Stomach smooth muscle (tissue), 2 donors: ENCODE results near the gene BRAF.
A peak's percentile ranks its signal among the peaks of the same experiment; 100 is the strongest.
"Not testable (repeated sequence)": the region's sequence is repeated elsewhere in the genome, so short reads cannot be mapped to it uniquely, and the experiment has no call there.

ENCODE experiments used
- H3K27ac ChIP-seq: one replicate; pipeline ENCODE4 v1.7.0; 2013; ENCODE audit warnings: mild to moderate bottlenecking, low read length, inconsistent platforms
- H3K27me3 ChIP-seq, 2 donors: one replicate each; pipeline ENCODE4 v1.7.0; 2013; ENCODE audit warnings: low read length in 2 of 2; ENCODE audit not compliant: insufficient read depth in 2 of 2, control insufficient read depth in 1 of 2
- H3K36me3 ChIP-seq, 2 donors: one replicate each; pipeline ENCODE4 v1.7.0; 2013; ENCODE audit warnings: low read length in 2 of 2; ENCODE audit not compliant: control insufficient read depth in 2 of 2, insufficient read depth in 2 of 2
- H3K4me1 ChIP-seq: one replicate; pipeline ENCODE4 v1.7.0; 2013; ENCODE audit warnings: low read length; ENCODE audit not compliant: control insufficient read depth, insufficient read depth
- H3K4me3 ChIP-seq, 2 donors: one replicate each; pipeline ENCODE4 v1.7.0; 2013; ENCODE audit warnings: low read length in 2 of 2
- H3K9ac ChIP-seq, 2 donors: one replicate each; pipeline ENCODE4 v1.7.0; 2013; ENCODE audit warnings: low read length in 2 of 2, mild to moderate bottlenecking in 1 of 2
- H3K9me3 ChIP-seq, 2 donors: one replicate each; pipeline ENCODE4 v1.7.0; 2013; ENCODE audit warnings: low read length in 2 of 2; ENCODE audit not compliant: control insufficient read depth in 2 of 2
- donor health status: healthy.
- donor health status: Pancreatic carcinoma.

The BRAF gene

GRCh38 chr7:140924821-140925421 is at the start of gene BRAF:
BRAF (minus strand) TSS chr7:140924929; CDS start chr7:140924703, 226 bp downstream.
- no peaks in the 10 kb centered on the region for H3K9me3 ChIP-seq
- H3K4me3 ChIP-seq, result peak within 1 kb of the TSS; percentile 97 to 98
- peaks cover 2% of the 10 kb centered on the region for H3K4me1 ChIP-seq
- peak within 1 kb of the TSS; percentile 94 to 99 for H3K9ac ChIP-seq
- H3K36me3 ChIP-seq, result no peaks in the 10 kb centered on the region
- H3K27ac ChIP-seq, result peak within 1 kb of the TSS; percentile 98
- no peaks in the 10 kb centered on the region for H3K27me3 ChIP-seq

DNA sequence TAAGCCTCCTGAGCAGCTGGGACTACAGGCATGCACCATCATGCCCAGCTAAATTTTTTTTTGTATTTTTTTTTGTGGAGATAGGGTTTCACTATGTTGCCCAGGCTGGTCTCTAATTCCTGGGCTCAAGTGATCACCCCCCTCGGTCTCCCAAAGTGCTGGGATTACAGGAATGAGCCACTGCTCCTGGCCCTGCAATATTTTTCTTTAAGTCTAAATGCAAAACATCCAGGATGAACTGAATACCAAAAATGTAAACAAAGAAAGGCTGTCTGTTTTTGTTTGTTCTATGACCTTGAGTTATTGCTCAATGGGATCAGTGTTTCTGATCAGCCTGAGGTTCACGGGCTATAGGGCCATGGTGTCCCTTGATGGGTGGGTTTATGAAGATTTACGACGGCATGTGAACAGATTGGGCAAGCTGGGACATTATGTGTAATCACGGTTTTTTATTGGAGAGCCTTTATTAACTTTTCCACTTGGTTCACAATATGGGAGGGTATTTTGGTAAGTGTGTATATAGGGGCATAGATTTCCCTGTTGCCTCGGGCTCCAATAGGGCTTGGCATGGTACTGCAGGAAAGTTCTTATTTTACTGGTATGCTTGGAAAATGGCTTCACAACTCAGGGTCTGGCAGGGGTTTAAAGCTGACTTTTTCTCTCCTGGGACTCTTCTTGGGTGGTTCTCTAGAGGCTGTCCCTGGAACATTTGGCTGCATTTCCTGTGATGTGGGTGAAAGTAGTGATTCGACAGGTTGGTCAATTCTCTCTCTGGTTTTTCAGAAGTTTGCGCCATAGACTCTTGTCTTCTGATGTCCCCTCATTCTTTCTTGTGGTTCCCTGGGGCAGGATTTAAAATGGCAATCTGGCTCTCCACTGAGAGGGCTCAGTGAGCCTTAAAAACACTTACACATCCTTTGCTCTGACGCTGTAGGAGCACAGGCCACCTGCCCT is 48.4 kb upstream of the BRAF start:
- Histone ChIP-seq H3K4me1 (no peaks in the 10 kb centered on the region), H3K36me3 (no peaks in the 10 kb centered on the region), H3K27ac (no peak overlapping the region), H3K4me3 (no peak overlapping the region), H3K9me3 (no peaks in the 10 kb centered on the region), H3K27me3 (no peaks in the 10 kb centered on the region), H3K9ac (no peak overlapping the region)

DNA sequence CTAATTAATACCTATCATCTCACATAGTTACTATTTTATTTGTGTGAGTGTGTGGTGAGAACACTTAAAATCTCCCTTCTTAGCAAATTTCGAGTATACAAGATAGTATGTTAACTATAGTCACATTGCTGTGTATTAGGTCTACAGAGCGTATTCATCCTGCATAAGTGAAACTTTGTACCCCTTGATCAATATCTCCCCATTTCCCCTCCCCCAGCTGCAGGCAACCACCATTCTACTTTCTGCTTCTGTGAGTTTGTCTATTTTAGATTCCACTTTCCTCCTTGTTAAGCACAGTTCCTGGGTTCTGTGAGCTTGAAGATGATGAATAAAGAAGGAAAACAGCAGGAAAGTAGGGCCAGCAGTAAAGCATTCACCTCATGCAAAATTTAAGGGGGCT is 47.6 kb upstream of the BRAF start:
- H3K9me3 ChIP-seq, result no peaks in the 10 kb centered on the region
- H3K4me3 ChIP-seq, result no peak overlapping the region
- H3K36me3 ChIP-seq, result no peaks in the 10 kb centered on the region
- no peaks in the 10 kb centered on the region for H3K27me3 ChIP-seq
- H3K9ac ChIP-seq, result no peak overlapping the region
- H3K27ac ChIP-seq, result no peak overlapping the region
- H3K4me1 ChIP-seq, result no peaks in the 10 kb centered on the region

- no peak overlapping the region for H3K4me3 ChIP-seq
- H3K9me3 ChIP-seq, result no peaks in the 10 kb centered on the region
- H3K36me3 ChIP-seq, result no peaks in the 10 kb centered on the region
- H3K9ac ChIP-seq, result no peak overlapping the region
- no peak overlapping the region for H3K27ac ChIP-seq
- H3K4me1 ChIP-seq, result no peaks in the 10 kb centered on the region
- no peaks in the 10 kb centered on the region for H3K27me3 ChIP-seq
Measured at GRCh38 chr7:140967438-140967837, 42.7 kb upstream of the BRAF start.

- Histone ChIP-seq H3K27me3 (no peaks in the 10 kb centered on the region), H3K9me3 (no peaks in the 10 kb centered on the region), H3K36me3 (no peaks in the 10 kb centered on the region), H3K4me1 (no peaks in the 10 kb centered on the region), H3K27ac (no peak overlapping the region), H3K9ac (no peak overlapping the region), H3K4me3 (no peak overlapping the region)
Measured at GRCh38 chr7:140966561-140967233, 42.0 kb upstream of the BRAF start.

GRCh38 chr7:140961117-140961516 is 36.4 kb upstream of the BRAF start:
- Histone ChIP-seq H3K9me3 (peaks cover 0 to 2% of the 10 kb centered on the region in 2 donors), H3K4me1 (no peaks in the 10 kb centered on the region), H3K27me3 (no peaks in the 10 kb centered on the region), H3K36me3 (no peaks in the 10 kb centered on the region), H3K9ac (no peak overlapping the region), H3K4me3 (no peak overlapping the region), H3K27ac (no peak overlapping the region)

GRCh38 chr7:140956997-140957396 is 32.3 kb upstream of the BRAF start:
- not testable (repeated sequence) for H3K9ac ChIP-seq, H3K4me3 ChIP-seq, H3K27me3 ChIP-seq, H3K36me3 ChIP-seq, H3K27ac ChIP-seq, H3K4me1 ChIP-seq, H3K9me3 ChIP-seq

DNA sequence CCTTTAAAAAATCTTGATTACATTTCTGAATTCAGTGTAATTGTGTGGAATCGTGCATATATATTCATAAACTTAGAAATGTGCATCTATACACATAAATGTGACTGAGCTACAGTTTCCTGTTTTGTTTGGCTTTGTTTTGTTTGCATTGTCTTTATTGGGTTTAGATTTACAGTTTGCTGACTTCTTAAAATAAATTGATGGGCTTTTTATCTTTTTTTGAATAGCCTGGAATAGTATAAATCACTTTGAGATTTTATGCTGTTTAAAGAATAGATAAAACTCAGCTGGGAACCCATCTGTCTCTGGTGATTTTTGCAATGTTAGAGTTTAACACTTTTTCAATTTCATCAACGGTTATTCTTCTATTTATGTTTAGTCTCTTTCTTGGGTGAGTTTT is 21.2 kb upstream of the BRAF start:
- Histone ChIP-seq H3K9me3 (no peaks in the 10 kb centered on the region), H3K36me3 (no peaks in the 10 kb centered on the region), H3K4me3 (no peak overlapping the region), H3K27ac (no peak overlapping the region), H3K27me3 (no peaks in the 10 kb centered on the region), H3K9ac (no peak overlapping the region), H3K4me1 (no peaks in the 10 kb centered on the region)

DNA sequence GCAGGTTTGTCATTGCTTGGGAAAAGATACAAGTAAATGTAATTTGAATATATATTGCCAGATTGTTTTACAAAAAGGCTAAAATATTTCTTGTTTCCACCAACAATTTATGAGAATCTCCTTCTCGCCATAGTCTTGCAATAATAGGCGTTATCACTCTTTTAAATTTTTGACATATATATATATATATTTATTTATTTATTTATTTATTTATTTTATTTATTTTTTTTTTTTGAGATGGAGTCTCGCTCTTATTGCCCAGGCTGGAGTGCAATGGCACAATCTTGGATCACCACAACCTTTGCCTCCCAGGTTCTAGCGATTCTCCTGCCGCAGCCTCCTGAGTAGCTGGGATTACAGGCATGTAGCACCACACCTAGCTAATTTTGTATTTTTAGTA is 17.5 kb upstream of the BRAF start:
- H3K36me3 ChIP-seq, H3K4me3 ChIP-seq, H3K9me3 ChIP-seq, H3K4me1 ChIP-seq, H3K9ac ChIP-seq, H3K27me3 ChIP-seq, H3K27ac ChIP-seq: not testable (repeated sequence)

GRCh38 chr7:140940898-140941297 is 16.2 kb upstream of the BRAF start:
- no peak overlapping the region for H3K27ac ChIP-seq
- H3K9me3 ChIP-seq, result no peaks in the 10 kb centered on the region

More at GRCh38 chr7:140940898-140941297, 16.2 kb upstream of the BRAF start:
- no peak overlapping the region for H3K4me3 ChIP-seq
- no peaks in the 10 kb centered on the region for H3K27me3 ChIP-seq
- H3K36me3 ChIP-seq, result no peaks in the 10 kb centered on the region
- H3K9ac ChIP-seq, result no peak overlapping the region
- no peaks in the 10 kb centered on the region for H3K4me1 ChIP-seq
